Esophagus muscularis mucosa (tissue), 4 donors: ENCODE measurements around the gene ENOX1. TPM values are rescaled to one million over a fixed set of nuclear protein-coding genes. Genes with fewer than 3 reads are reported as not detected.
A peak's percentile ranks its signal among the peaks of the same experiment; 100 is the strongest.

Source experiments
- DNase-seq: peaks from one replicate; pipeline ENCODE4 v3.0.0-alpha.2; 2017; ENCODE audit errors: extremely low spot score
- H3K27ac ChIP-seq, 4 donors: fragments of 200-600 bp; sonication (generic); replicated peaks in 1 of 4; 1 replicate in 3 of 4; 2 replicates in 1 of 4; pipeline ENCODE4 v1.5.1; 2016 to 2019; ENCODE audit warnings: mild to moderate bottlenecking in 1 of 4
- H3K27me3 ChIP-seq, 4 donors: fragments of 200-600 bp; sonication (generic); one replicate each; pipeline versions ENCODE4 v1.5.1 to v1.6.0; 2016 to 2019
- H3K36me3 ChIP-seq, 4 donors: fragments of 200-600 bp; sonication (generic); one replicate each; pipeline ENCODE4 v1.5.1; 2016 to 2019
- H3K4me1 ChIP-seq, 4 donors: fragments of 200-600 bp; sonication (generic); one replicate each; pipeline ENCODE4 v1.5.1; 2016 to 2019
- H3K4me3 ChIP-seq, 4 donors: fragments of 200-600 bp; sonication (generic); 1 replicate in 2 of 4; 2 replicates in 2 of 4; pipeline ENCODE4 v1.5.1; 2016 to 2019; ENCODE audit warnings: mild to moderate bottlenecking in 4 of 4, moderate library complexity in 1 of 4
- H3K9me3 ChIP-seq, 4 donors: fragments of 200-600 bp; sonication (generic); 1 replicate in 3 of 4; 2 replicates in 1 of 4; pipeline ENCODE4 v1.5.1; 2016 to 2019
- EP300 ChIP-seq: sonication (generic); formaldehyde crosslinking; IDR thresholded peaks from one replicate; pipeline ENCODE4 v1.6.1; 2017; ENCODE audit warnings: antibody characterized with exemption
- POLR2A ChIP-seq: fragments of 450-650 bp; IDR thresholded peaks from one replicate; pipeline ENCODE4 v1.6.1; 2017; ENCODE audit warnings: antibody characterized with exemption, moderate library complexity, mild to moderate bottlenecking, low read depth
- POLR2AphosphoS5 ChIP-seq, 2 donors: sonication (generic); formaldehyde crosslinking; IDR thresholded peaks; one replicate each; pipeline ENCODE4 v1.6.1; 2017; ENCODE audit warnings: antibody characterized with exemption in 2 of 2
- WGBS: methylation state at CpG from one replicate; pipeline ENCODE4 v1.1.5; 2018; 5-methylcytosine and 5-hydroxymethylcytosine counted together
- intact Hi-C: fragments of 100-400 bp; cut with DNase I; formaldehyde crosslinking; loops from one replicate; pipeline ENCODE4 v1.15.1; 2023
- total RNA-seq, 4 donors: library from RNA; depleted of rRNA; stranded (reverse); fragments of >200 nt; gene quantifications; one replicate each; pipeline versions ENCODE4 v1.1.0 to v1.2.1, GENCODE V29; 2016
- TF ChIP-seq, protein P1 (sequence below), 3 experiments: fragments of 200-600 bp in 2 of 3; fragments of 450-650 bp in 1 of 3; sonication (generic) in 2 of 3; IDR thresholded peaks; one replicate each; pipeline ENCODE4 v1.5.1; 2017 to 2019; ENCODE audit warnings: antibody characterized with exemption in 3 of 3, mild to moderate bottlenecking in 2 of 3, moderate library complexity in 1 of 3

Gene ENOX1
- total RNA-seq, 4 donors from 2014 or later: 9.3 to 14.1 (median 12.4) TPM

DNA sequence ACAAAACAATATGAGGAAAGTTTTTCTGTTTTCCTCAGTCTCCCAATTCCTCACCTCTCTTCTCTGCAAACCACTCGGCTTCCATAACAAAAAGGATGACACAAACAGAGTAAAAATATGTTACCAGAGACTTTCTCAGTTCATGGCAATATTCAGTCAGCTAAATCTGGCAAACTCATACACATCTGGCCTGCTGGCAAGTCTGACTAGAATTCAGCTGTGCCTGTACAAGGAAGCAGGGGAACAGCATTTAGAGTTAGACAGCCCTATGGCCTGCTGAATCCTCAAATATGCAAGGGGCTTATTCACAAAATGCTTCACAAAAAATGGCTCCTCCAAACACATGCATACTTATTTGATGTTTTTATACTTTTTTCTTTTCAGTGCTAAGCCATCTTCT lies 227.8 kb downstream of the ENOX1 start:
- TF ChIP-seq EP300: no peak
- TF ChIP-seq POLR2A: no peak
- TF ChIP-seq, protein P1, sequence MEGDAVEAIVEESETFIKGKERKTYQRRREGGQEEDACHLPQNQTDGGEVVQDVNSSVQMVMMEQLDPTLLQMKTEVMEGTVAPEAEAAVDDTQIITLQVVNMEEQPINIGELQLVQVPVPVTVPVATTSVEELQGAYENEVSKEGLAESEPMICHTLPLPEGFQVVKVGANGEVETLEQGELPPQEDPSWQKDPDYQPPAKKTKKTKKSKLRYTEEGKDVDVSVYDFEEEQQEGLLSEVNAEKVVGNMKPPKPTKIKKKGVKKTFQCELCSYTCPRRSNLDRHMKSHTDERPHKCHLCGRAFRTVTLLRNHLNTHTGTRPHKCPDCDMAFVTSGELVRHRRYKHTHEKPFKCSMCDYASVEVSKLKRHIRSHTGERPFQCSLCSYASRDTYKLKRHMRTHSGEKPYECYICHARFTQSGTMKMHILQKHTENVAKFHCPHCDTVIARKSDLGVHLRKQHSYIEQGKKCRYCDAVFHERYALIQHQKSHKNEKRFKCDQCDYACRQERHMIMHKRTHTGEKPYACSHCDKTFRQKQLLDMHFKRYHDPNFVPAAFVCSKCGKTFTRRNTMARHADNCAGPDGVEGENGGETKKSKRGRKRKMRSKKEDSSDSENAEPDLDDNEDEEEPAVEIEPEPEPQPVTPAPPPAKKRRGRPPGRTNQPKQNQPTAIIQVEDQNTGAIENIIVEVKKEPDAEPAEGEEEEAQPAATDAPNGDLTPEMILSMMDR (IDR thresholded peaks at IDR 0.05): no peak
- no peak for TF ChIP-seq POLR2AphosphoS5 (IDR thresholded peaks at IDR 0.05)
- Histone ChIP-seq H3K9me3 (no peaks in the 10 kb centered on the region), H3K4me1 (peaks cover 11 to 25% (median 18%) of the 10 kb centered on the region in 4 donors), H3K27me3 (no peaks in the 10 kb centered on the region), H3K4me3 (no peak overlapping the region), H3K36me3 (no peaks in the 10 kb centered on the region), H3K27ac (peak overlapping the region in 1 of 4 donors; percentile 10)
- no peak for DNase-seq
- 57% methylated on average over 1 of the region's 1 CpG for WGBS
- intact Hi-C loops: no loop called here

DNA sequence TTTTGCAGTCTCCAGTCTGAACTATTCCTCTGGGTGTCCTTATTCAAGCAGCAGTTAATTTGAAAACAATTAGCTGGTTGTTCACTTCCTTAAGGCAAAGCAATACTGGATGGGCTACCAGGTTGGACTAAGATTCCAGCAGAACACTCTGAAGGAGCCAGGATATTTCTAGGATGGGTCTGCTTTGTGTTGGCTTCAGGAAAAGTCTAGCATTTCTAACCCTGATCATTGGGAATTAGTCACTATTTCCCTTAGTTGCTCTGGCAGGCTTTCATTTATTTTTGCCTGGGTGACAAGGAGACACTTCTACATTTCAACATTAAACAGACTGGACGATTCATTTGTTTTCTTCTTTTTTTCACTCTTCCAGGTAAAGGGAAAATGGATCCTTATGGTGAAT lies 228.4 kb downstream of the ENOX1 start:
- intact Hi-C loops: no loop called here
- H3K27me3 ChIP-seq: no peaks in the 10 kb centered on the region
- no peaks in the 10 kb centered on the region for H3K9me3 ChIP-seq
- H3K36me3 ChIP-seq: no peaks in the 10 kb centered on the region
- peaks cover 11 to 29% (median 21%) of the 10 kb centered on the region in 4 donors for H3K4me1 ChIP-seq
- DNase-seq: no peak
- WGBS: 21% methylated on average over 1 of the region's 1 CpG
- peak overlapping the region; percentile 1 to 18 (median 12) for H3K27ac ChIP-seq
- no peak for TF ChIP-seq EP300
- TF ChIP-seq, protein P1 (IDR thresholded peaks at IDR 0.05): no peak
- no peak for TF ChIP-seq POLR2A
- no peak for TF ChIP-seq POLR2AphosphoS5 (IDR thresholded peaks at IDR 0.05)
- no peak overlapping the region for H3K4me3 ChIP-seq

DNA sequence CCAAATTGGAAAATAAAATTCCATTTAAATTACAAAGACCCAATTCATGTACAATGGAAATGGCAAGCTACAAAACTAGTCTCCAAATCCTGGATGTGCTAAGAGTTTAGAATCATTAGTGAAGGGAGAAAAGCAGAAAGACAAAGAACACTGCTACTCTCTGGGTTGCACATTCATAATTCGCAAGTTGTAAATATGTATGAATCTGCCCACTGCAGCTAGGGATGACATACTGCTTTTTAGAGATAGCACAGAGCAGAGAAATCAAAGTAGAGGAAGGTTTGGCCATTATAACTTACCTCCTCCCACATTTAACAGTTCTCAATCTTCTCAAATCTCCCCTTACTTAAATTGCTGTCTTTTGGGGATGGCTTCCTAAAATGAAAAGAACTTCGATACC lies 231.1 kb downstream of the ENOX1 start:
- no peaks in the 10 kb centered on the region for H3K27me3 ChIP-seq
- no peak for DNase-seq
- intact Hi-C loops: no loop called here
- H3K27ac ChIP-seq: no peak overlapping the region
- 98% methylated on average over 2 of the region's 2 CpGs for WGBS
- H3K36me3 ChIP-seq: no peaks in the 10 kb centered on the region
- no peak overlapping the region for H3K4me3 ChIP-seq
- no peak for TF ChIP-seq EP300
- TF ChIP-seq POLR2AphosphoS5 (IDR thresholded peaks at IDR 0.05): no peak
- TF ChIP-seq, protein P1 (IDR thresholded peaks at IDR 0.05): no peak
- no peak for TF ChIP-seq POLR2A
- H3K9me3 ChIP-seq: no peaks in the 10 kb centered on the region
- peaks cover 11 to 27% (median 21%) of the 10 kb centered on the region in 4 donors for H3K4me1 ChIP-seq

DNA sequence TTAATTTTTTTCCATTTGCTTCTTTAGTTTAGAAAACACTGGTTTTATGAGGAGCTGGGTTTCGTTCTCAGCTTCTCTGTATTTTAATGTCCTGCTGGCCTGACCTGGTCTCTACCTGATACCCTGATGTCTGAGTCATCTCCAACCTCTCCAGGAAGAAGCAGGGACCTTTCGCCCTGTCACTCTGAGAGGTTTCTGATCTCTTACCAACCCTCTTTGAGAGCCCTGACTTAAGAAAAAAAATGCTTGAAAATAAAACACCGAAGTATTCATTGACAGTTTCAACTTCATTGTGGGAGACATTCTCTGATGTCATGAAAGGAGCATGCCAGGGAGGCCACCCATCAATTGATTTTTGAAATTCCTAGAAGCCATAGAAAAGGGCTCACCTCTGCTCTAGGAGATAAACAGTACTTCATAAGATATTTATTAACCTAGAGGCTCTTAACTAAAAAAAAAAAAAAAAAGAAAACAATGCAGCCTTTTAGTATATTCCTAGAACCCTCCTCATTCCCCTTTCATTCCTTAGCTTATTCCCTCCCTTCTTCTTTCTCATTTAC lies 234.8 kb downstream of the ENOX1 start:
- TF ChIP-seq, protein P1 (IDR thresholded peaks at IDR 0.05): no peak
- no peak for TF ChIP-seq EP300
- TF ChIP-seq POLR2AphosphoS5 (IDR thresholded peaks at IDR 0.05): no peak
- no peak for TF ChIP-seq POLR2A
- intact Hi-C loops: no loop called here
- WGBS: 98% methylated on average over 3 of the region's 3 CpGs
- H3K27me3 ChIP-seq: no peaks in the 10 kb centered on the region
- H3K9me3 ChIP-seq: no peaks in the 10 kb centered on the region
- H3K4me1 ChIP-seq: peaks cover 1 to 17% (median 6%) of the 10 kb centered on the region in 4 donors
- H3K36me3 ChIP-seq: no peaks in the 10 kb centered on the region
- no peak for DNase-seq
- no peak overlapping the region for H3K4me3 ChIP-seq
- no peak overlapping the region for H3K27ac ChIP-seq

DNA sequence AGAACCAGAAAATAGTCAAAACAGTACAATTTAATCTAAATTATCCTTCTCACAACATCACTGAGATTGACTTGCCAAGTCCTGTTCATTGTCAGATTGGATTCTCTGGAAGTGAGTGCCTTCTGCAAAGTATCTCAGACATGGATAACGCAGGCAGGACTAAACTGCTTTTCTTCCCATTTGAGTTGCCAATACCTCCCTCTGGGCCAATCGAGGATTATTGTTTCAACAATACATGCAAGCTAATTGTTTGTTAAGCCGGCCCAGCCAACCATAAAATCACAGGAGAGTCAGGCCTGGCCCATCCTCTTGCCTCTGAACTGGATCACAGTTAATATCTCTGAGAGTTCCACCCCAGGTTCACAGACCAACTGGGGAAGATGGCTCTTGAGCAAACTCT lies 240.0 kb downstream of the ENOX1 start:
- H3K4me3 ChIP-seq: no peak overlapping the region
- 69% methylated on average over 3 of the region's 3 CpGs for WGBS
- no peak overlapping the region for H3K27ac ChIP-seq
- H3K4me1 ChIP-seq: peaks cover 27 to 46% (median 42%) of the 10 kb centered on the region in 4 donors
- no peak for TF ChIP-seq POLR2A
- no peak for TF ChIP-seq EP300
- no peak for TF ChIP-seq POLR2AphosphoS5 (IDR thresholded peaks at IDR 0.05)
- TF ChIP-seq, protein P1 (IDR thresholded peaks at IDR 0.05): no peak
- no peak for DNase-seq
- intact Hi-C loops: no loop called here
- H3K36me3 ChIP-seq: no peaks in the 10 kb centered on the region
- H3K27me3 ChIP-seq: no peaks in the 10 kb centered on the region
- H3K9me3 ChIP-seq: no peaks in the 10 kb centered on the region
